ENCODE data around the gene ESR1.

The ESR1 gene

GRCh38 chr6:151914484-151914883 is 107.0 kb downstream of the ESR1 start:
- no peaks in the 10 kb centered on the region; the same call in 1 of the 2 replicates for H3K79me2 ChIP-seq (ENCODE audit: insufficient read depth, low read depth)
- no peaks in the 10 kb centered on the region for H3K36me3 ChIP-seq (ENCODE audit: insufficient read depth)
- no peak for TF ChIP-seq CTCF (conservative IDR thresholded peaks at IDR 0.05; ENCODE audit: low read depth, low read length)
- H3K4me3 ChIP-seq (IDR thresholded peaks at IDR 0.05; ENCODE audit: insufficient read depth, low read depth, low read length): no peak overlapping the region
- H3K9ac ChIP-seq: no peak overlapping the region
- no peaks in the 10 kb centered on the region for H3K4me1 ChIP-seq (ENCODE audit: low read depth, poor library complexity, severe bottlenecking)
- no peak overlapping the region for H2AFZ ChIP-seq (ENCODE audit: low read depth)
- no peaks in the 10 kb centered on the region for H4K20me1 ChIP-seq (ENCODE audit: insufficient read depth)
- H3K27me3 ChIP-seq (ENCODE audit: insufficient read depth, low read depth): no peaks in the 10 kb centered on the region
- no peak overlapping the region for H3K27ac ChIP-seq
- no peak overlapping the region for H3K4me2 ChIP-seq

GRCh38 chr6:151916075-151916474 is 108.6 kb downstream of the ESR1 start:
- no peak overlapping the region for H3K9ac ChIP-seq
- H3K4me2 ChIP-seq: no peak overlapping the region
- no peaks in the 10 kb centered on the region for H4K20me1 ChIP-seq (ENCODE audit: insufficient read depth)
- no peak overlapping the region for H3K27ac ChIP-seq
- no peak for TF ChIP-seq CTCF (conservative IDR thresholded peaks at IDR 0.05; ENCODE audit: low read depth, low read length)
- no peaks in the 10 kb centered on the region for H3K36me3 ChIP-seq (ENCODE audit: insufficient read depth)
- H3K79me2 ChIP-seq (ENCODE audit: insufficient read depth, low read depth): peaks cover 2% of the 10 kb centered on the region; the same call in 1 of the 2 replicates
- H3K4me3 ChIP-seq (IDR thresholded peaks at IDR 0.05; ENCODE audit: insufficient read depth, low read depth, low read length): no peak overlapping the region
- no peaks in the 10 kb centered on the region for H3K4me1 ChIP-seq (ENCODE audit: low read depth, poor library complexity, severe bottlenecking)
- H3K27me3 ChIP-seq (ENCODE audit: insufficient read depth, low read depth): no peaks in the 10 kb centered on the region
- H2AFZ ChIP-seq (ENCODE audit: low read depth): no peak overlapping the region

GRCh38 chr6:151916680-151917164 is 109.2 kb downstream of the ESR1 start:
- Histone ChIP-seq H3K27ac (no peak overlapping the region), H3K4me2 (no peak overlapping the region), H3K9ac (no peak overlapping the region)

GRCh38 chr6:151917531-151918329 is 110.2 kb downstream of the ESR1 start:
- Histone ChIP-seq H3K4me1 (ENCODE audit: low read depth, poor library complexity, severe bottlenecking) (no peaks in the 10 kb centered on the region), H4K20me1 (ENCODE audit: insufficient read depth) (no peaks in the 10 kb centered on the region), H3K4me2 (no peak overlapping the region), H3K27me3 (ENCODE audit: insufficient read depth, low read depth) (no peaks in the 10 kb centered on the region), H3K79me2 (ENCODE audit: insufficient read depth, low read depth) (peaks cover 4% of the 10 kb centered on the region; the same call in 1 of the 2 replicates), H3K9ac (no peak overlapping the region), H2AFZ (ENCODE audit: low read depth) (no peak overlapping the region), H3K27ac (no peak overlapping the region), H3K4me3 (IDR thresholded peaks at IDR 0.05; ENCODE audit: insufficient read depth, low read depth, low read length) (no peak overlapping the region), H3K36me3 (ENCODE audit: insufficient read depth) (no peaks in the 10 kb centered on the region)
- no peak for TF ChIP-seq CTCF (conservative IDR thresholded peaks at IDR 0.05; ENCODE audit: low read depth, low read length)

More at GRCh38 chr6:151916680-151917164, 109.2 kb downstream of the ESR1 start:
- Histone ChIP-seq H2AFZ (ENCODE audit: low read depth) (no peak overlapping the region), H3K79me2 (ENCODE audit: insufficient read depth, low read depth) (peaks cover 4% of the 10 kb centered on the region; the same call in 1 of the 2 replicates), H3K36me3 (ENCODE audit: insufficient read depth) (no peaks in the 10 kb centered on the region), H3K4me1 (ENCODE audit: low read depth, poor library complexity, severe bottlenecking) (no peaks in the 10 kb centered on the region), H3K27me3 (ENCODE audit: insufficient read depth, low read depth) (no peaks in the 10 kb centered on the region), H3K4me3 (IDR thresholded peaks at IDR 0.05; ENCODE audit: insufficient read depth, low read depth, low read length) (no peak overlapping the region), H4K20me1 (ENCODE audit: insufficient read depth) (no peaks in the 10 kb centered on the region)
- no peak for TF ChIP-seq CTCF (conservative IDR thresholded peaks at IDR 0.05; ENCODE audit: low read depth, low read length)

All from KMS-11 (cell line).